OCI-LY3 (cell line): ENCODE measurements around the gene IGFLR1.
A peak's percentile ranks its signal among the peaks of the same experiment; 100 is the strongest.

Source experiments
- H2AFZ ChIP-seq: fragments of 200-600, 300-600 bp; shearing (Covaris generic); 2 replicates; pipeline ENCODE4 v1.6.0; 2014; ENCODE audit warnings: antibody characterized with exemption, low read depth, low read length
- H3K27ac ChIP-seq: fragments of 200-600, 300-600 bp; sonication (generic); 2 replicates; pipeline ENCODE4 v1.5.1; 2014; ENCODE audit warnings: mild to moderate bottlenecking, low read length, moderate library complexity, mixed read lengths
- H3K27me3 ChIP-seq: fragments of 200-600, 300-600 bp; sonication (generic); 2 replicates; pipeline ENCODE4 v1.6.1; 2014; ENCODE audit warnings: low read depth, low read length, mixed read lengths
- H3K36me3 ChIP-seq: fragments of 200-600, 300-600 bp; sonication (generic); replicated peaks from 2 replicates; pipeline ENCODE3; 2014; ENCODE audit warnings: low read depth, low read length, mixed read lengths
- H3K4me1 ChIP-seq: fragments of 300-600, 200-600 bp; sonication (generic); 2 replicates; pipeline ENCODE4 v1.6.1; 2014; ENCODE audit warnings: low read length, mixed read lengths
- H3K4me2 ChIP-seq: fragments of 200-600, 300-600 bp; sonication (generic); 2 replicates; pipeline ENCODE4 v1.6.1; 2014; ENCODE audit warnings: low read length, mixed read lengths
- H3K4me3 ChIP-seq: fragments of 300-600, 200-600 bp; sonication (generic); 2 replicates; pipeline ENCODE4 v1.5.1; 2014; ENCODE audit warnings: antibody characterized with exemption, mild to moderate bottlenecking, low read length, moderate library complexity
- H3K79me2 ChIP-seq: fragments of 300-600, 200-600 bp; shearing (Covaris generic); 2 replicates; pipeline ENCODE4 v1.6.1; 2014; ENCODE audit warnings: mild to moderate bottlenecking, low read length, mixed read lengths
- H3K9ac ChIP-seq: fragments of 300-600, 200-600 bp; shearing (Covaris generic); 2 replicates; pipeline ENCODE4 v1.6.0; 2014; ENCODE audit warnings: mild to moderate bottlenecking, low read length, moderate library complexity
- H3K9me3 ChIP-seq: fragments of 200-600, 300-600 bp; shearing (Covaris generic); 2 replicates; pipeline ENCODE4 v1.6.1; 2014; ENCODE audit warnings: low read length, mixed read lengths; ENCODE audit not compliant: insufficient read depth
- H4K20me1 ChIP-seq: fragments of 200-600, 300-600 bp; sonication (generic); 2 replicates; pipeline ENCODE4 v1.6.1; 2016; ENCODE audit warnings: low read length, mixed read lengths; ENCODE audit not compliant: insufficient read depth
- EZH2phosphoT487 ChIP-seq: fragments of 200-600 bp; shearing (Covaris generic); IDR thresholded peaks from 2 replicates; pipeline ENCODE4 v1.6.1; 2018; ENCODE audit warnings: antibody characterized with exemption, mixed run types, low read depth
- TF ChIP-seq, protein P1 (sequence below): fragments of 200-600, 300-600 bp; sonication (generic); IDR thresholded peaks from 2 replicates; pipeline ENCODE4 v1.5.1; 2014; ENCODE audit warnings: antibody characterized with exemption, low read length, low read depth

IGFLR1 gene

DNA sequence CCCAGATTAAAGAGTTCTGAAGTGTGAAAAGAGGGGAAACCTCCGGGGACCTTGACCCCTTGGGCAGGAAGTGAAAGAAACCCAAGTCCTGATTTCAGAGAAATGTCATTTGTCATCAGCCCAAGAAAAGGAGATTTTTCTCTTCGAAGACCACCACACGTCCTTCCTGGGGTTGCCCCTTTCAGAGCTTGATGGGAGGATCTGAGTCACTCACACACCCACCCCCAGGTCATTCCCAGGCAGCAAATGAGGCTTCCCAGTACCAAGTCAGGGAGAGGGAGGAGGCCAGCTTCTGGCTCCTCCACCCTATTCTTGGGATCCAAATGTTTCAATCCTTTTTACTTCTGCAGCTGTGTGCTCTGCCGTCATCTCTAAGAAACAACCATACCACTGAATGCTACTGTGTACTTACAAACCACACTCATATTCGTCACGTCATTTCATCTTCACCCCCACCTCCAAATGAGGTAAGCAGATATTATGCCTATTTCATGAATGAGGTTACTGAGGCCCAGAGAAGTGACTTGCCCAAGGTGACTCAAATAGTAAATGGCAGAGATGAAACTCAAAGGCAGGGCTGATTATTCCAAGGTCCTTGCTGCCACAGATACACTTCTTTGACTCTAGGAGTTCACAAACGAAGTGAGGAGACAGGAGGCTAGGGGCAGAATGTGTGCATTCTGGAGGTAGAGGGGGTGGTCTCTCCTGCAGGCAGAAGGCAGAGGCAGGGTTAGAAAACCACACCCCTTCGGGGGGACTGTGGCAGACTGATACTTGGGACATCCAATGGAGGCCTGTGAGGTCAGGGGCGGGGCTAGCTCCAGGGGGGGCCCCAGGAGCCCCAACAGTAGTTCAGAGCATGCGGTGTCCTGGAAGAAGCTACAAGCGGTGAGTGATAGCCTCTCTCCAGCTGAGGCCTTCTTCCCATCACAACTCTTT, 29.4 kb downstream of the IGFLR1 start:
- peaks cover 4% of the 10 kb centered on the region; the same call in 1 of the 2 replicates for H3K79me2 ChIP-seq
- H3K4me2 ChIP-seq: peak overlapping the region; percentile 83
- H2AFZ ChIP-seq: no peak overlapping the region
- H3K27ac ChIP-seq: peak overlapping the region; percentile 91
- no peaks in the 10 kb centered on the region for H3K9me3 ChIP-seq
- no peak for TF ChIP-seq EZH2phosphoT487
- TF ChIP-seq, protein P1, sequence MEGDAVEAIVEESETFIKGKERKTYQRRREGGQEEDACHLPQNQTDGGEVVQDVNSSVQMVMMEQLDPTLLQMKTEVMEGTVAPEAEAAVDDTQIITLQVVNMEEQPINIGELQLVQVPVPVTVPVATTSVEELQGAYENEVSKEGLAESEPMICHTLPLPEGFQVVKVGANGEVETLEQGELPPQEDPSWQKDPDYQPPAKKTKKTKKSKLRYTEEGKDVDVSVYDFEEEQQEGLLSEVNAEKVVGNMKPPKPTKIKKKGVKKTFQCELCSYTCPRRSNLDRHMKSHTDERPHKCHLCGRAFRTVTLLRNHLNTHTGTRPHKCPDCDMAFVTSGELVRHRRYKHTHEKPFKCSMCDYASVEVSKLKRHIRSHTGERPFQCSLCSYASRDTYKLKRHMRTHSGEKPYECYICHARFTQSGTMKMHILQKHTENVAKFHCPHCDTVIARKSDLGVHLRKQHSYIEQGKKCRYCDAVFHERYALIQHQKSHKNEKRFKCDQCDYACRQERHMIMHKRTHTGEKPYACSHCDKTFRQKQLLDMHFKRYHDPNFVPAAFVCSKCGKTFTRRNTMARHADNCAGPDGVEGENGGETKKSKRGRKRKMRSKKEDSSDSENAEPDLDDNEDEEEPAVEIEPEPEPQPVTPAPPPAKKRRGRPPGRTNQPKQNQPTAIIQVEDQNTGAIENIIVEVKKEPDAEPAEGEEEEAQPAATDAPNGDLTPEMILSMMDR: no peak
- H4K20me1 ChIP-seq: no peaks in the 10 kb centered on the region
- no peaks in the 10 kb centered on the region for H3K36me3 ChIP-seq
- H3K27me3 ChIP-seq: no peaks in the 10 kb centered on the region
- H3K9ac ChIP-seq: peak overlapping the region; percentile 77
- H3K4me1 ChIP-seq: peaks cover 68% of the 10 kb centered on the region
- H3K4me3 ChIP-seq: peak overlapping the region; percentile 78

DNA sequence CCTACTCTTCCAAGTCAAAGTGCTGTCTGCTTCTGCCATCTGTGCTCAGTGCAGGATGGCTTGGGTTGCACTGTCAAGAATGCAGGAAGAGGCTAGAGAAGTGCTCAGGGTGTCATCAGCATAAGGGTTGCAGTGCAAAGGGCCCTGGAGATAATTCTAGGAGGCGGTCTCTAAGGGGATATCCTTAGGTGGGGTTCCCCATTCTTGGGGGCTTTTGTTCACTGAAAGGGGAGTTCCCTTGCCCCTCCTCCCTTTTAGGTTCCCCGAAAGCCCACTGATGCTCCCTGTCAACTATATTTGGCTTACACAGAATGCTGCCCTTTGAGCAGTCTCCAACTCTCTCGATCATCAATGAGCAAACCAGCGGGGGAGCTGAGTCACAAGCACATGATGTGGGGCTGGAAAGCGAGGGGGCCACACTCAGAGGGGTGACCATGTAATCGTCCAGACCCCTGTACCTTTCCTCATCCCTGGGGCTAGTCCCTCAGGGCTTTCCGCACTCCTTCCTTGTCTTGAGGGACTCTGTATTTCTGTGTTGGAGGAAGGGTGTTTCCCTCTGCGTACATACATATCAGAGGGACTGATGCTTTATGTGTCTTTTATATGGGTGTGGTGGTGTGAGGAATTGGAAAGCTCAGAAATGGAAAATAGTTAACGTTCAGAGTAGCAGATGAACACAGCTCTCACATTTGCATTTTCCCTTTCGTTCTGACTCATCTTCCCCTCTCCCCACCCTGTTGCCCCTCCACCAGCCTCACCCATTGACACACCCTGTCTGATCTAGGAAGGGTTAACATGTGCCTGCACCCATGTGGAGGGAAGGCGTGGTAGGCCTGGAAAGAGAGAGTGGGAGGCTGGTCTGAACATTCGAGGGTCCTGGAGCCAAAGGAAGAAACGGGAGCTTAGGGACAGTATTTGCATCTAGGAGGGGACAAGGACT, 31.2 kb downstream of the IGFLR1 start:
- H3K4me3 ChIP-seq: peak overlapping the region; percentile 64
- H3K4me2 ChIP-seq: peak overlapping the region; percentile 94
- H3K4me1 ChIP-seq: peaks cover 63% of the 10 kb centered on the region
- no peaks in the 10 kb centered on the region for H3K36me3 ChIP-seq
- TF ChIP-seq EZH2phosphoT487: no peak
- TF ChIP-seq, protein P1: no peak
- H3K27ac ChIP-seq: peak overlapping the region; percentile 91
- no peaks in the 10 kb centered on the region for H3K27me3 ChIP-seq
- H3K79me2 ChIP-seq: 0 out of 2 replicates have a peak, but pooled peaks cover 4% of the 10 kb centered on the region
- no peaks in the 10 kb centered on the region for H4K20me1 ChIP-seq
- H3K9me3 ChIP-seq: no peaks in the 10 kb centered on the region
- peak overlapping the region; percentile 73 for H3K9ac ChIP-seq
- H2AFZ ChIP-seq: peak overlapping the region; percentile 28; the same call in 1 of the 2 replicates

DNA sequence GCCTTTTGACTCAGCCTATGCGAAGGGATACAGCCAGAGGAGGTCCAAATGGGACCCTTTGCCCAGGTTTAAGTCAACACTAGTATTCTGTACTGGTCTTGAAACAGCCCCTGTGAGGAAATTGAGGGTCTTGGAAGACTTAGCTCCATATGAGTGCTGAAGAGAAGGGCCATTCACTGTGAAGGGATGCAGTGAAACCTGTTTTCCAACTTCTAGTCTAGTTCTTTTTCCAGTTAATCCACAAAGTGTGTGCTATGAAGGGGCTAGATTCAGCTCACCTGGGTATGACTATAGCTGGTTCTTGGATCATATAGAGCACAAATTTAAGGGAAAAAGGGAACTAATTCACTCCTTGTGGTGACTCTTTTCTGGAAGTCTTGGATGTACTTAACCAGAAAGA, 33.9 kb downstream of the IGFLR1 start:
- Histone ChIP-seq H3K4me2 (no peak overlapping the region), H3K27ac (no peak overlapping the region), H3K79me2 (no peaks in the 10 kb centered on the region), H2AFZ (no peak overlapping the region), H4K20me1 (no peaks in the 10 kb centered on the region), H3K9ac (no peak overlapping the region), H3K9me3 (no peaks in the 10 kb centered on the region), H3K36me3 (no peaks in the 10 kb centered on the region), H3K4me1 (peaks cover 37% of the 10 kb centered on the region), H3K4me3 (no peak overlapping the region), H3K27me3 (no peaks in the 10 kb centered on the region)
- no peak for TF ChIP-seq EZH2phosphoT487
- TF ChIP-seq, protein P1: no peak
